ENCODE data around the gene GGCX.

GGCX gene

DNA sequence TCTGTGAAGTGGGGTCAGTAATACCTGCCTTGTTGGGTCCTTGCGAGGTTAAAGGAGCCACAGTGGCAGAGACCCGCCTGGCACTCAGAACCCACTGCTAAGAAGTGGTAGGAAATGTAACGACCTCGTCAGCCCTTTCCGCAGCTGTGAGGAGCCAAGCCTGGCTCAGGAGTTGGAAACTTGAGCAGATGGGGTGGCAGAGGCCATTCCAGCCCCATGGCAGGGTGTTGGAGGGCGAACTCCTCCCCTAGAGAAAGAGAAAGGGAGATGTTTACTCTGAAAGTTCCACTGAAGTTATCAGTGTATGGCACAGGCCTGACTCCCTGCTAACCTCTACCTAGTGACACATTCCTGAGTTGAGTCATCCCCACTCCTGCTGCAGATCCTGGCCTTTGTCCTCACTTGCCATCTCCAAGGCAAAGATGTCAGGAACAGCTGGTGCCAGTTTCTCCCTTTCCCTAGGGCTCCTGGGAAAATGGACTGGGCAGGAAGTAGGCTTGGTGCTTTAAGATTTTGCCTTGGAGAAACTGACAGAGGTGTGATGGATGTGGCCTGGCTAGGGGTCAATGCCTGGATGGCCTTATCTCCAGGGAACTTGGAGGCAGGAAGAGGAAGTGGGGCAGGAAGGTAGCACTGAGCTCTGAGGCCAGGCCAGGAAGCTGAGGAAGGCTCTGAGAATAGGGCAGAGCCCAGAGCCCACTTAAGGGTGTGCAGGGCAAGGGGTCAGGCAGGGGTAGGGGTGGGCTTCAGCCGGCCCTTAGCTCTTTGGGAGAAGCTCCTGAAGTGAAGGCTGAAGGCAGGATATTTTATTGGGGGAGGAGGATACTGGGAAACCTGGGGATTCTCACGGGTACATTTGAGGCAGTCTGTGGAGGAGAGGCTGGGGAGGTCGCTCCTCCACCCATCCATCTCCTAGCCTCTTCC, 23.8 kb upstream of the GGCX start:
- CTCF ChIA-PET = interaction anchor here (0.5 kb wide), 1 partner anchor 166 kb away, joined by 3 read pairs; the partner anchor contains the start of gene SH2D6
- TF ChIP-seq ZNF10 (tag by site-specific recombination; IDR thresholded peaks at IDR 0.05) = peak; percentile 72
- TF ChIP-seq PRDM10 (tag by site-specific recombination; IDR thresholded peaks at IDR 0.05) = peak; percentile 98
- peak; percentile 91 for TF ChIP-seq PRDM1 (tag by site-specific recombination; IDR thresholded peaks at IDR 0.05)
- TF ChIP-seq, protein P1, sequence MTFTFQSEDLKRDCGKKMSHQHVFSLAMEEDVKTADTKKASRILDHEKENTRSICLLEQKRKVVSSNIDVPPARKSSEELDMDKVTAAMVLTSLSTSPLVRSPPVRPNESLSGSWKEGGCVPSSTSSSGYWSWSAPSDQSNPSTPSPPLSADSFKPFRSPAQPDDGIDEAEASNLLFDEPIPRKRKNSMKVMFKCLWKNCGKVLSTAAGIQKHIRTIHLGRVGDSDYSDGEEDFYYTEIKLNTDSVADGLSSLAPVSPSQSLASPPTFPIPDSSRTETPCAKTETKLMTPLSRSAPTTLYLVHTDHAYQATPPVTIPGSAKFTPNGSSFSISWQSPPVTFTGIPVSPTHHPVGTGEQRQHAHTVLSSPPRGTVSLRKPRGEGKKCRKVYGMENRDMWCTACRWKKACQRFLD (tag by site-specific recombination; IDR thresholded peaks at IDR 0.05) = no peak
- TF ChIP-seq ZFP37 (tag by site-specific recombination; IDR thresholded peaks at IDR 0.05) = no peak
- peak; percentile 58; the same call in 1 of the 2 replicates for TF ChIP-seq ZNF600 (tag by site-specific recombination; IDR thresholded peaks at IDR 0.05)
- TF ChIP-seq, protein P2, sequence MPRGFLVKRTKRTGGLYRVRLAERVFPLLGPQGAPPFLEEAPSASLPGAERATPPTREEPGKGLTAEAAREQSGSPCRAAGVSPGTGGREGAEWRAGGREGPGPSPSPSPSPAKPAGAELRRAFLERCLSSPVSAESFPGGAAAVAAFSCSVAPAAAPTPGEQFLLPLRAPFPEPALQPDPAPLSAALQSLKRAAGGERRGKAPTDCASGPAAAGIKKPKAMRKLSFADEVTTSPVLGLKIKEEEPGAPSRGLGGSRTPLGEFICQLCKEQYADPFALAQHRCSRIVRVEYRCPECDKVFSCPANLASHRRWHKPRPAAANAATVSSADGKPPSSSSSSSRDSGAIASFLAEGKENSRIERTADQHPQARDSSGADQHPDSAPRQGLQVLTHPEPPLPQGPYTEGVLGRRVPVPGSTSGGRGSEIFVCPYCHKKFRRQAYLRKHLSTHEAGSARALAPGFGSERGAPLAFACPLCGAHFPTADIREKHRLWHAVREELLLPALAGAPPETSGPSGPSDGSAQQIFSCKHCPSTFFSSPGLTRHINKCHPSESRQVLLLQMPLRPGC (tag by site-specific recombination; IDR thresholded peaks at IDR 0.05) = no peak
- TF ChIP-seq SP7 (tag by site-specific recombination; IDR thresholded peaks at IDR 0.05) = peak; percentile 23; the same call in 1 of the 2 replicates
- no peaks in the 10 kb centered on the region for H3K4me1 ChIP-seq (ENCODE audit: control insufficient read depth, insufficient read depth, low read length)
- peaks cover 0 to 20% of the 10 kb centered on the region in 2 experiments; a peak in 2 of 3 replicates for H3K36me3 ChIP-seq (ENCODE audit: control insufficient read depth in 2 of 2, insufficient read depth in 1 of 2, low read length in 2 of 2)
- no peak overlapping the region for H3K4me3 ChIP-seq (ENCODE audit: low read depth, low read length)
- H3K9me3 ChIP-seq (ENCODE audit: control insufficient read depth, insufficient read depth, low read depth, low read length) = no peaks in the 10 kb centered on the region
- POLR2A ChIA-PET = interaction anchor here (0.6 to 1.8 kb wide), 3 partner anchors 8 to 177 kb away, joined by 3 to 11 read pairs (median 3); partner anchors contain the start of gene RNF181
- H3K27ac ChIP-seq (ENCODE audit: extremely low read depth, low read depth, low read length) = no peak overlapping the region

DNA sequence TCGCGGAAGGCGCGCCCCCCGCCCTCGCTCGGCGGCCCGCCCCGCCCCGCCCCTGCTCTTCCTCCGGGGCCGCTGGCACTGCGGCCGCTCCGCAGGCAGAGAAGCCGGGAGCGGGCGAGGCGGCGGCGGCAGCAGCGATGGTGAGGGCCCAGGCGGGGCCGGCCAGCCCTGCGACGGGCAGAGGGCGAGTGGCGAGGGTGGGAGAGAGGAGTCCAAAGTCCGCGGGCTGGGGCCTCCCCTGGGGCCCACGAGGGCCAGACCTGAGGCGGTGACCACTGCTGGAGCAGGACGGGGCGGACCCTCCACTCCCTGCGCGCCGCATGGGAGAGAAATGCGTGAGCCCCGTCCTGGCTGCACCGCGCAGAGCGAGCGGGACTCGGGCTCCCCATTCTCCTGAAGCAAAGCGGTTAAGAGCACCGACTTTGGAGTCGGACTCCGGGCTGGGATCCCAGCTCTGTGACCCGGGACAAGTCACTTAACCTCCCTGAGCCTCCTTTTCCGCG, 23.1 kb upstream of the GGCX start, which contains the start of gene VAMP5:
Gene VAMP5, plus strand, starts transcription at position 78 of the 503 bp plus-strand sequence. Its CDS starts 60 bp downstream, at position 138.
- ChIA-PET CTCF (interaction anchor here (0.5 kb wide), 1 partner anchor 166 kb away, joined by 3 read pairs; the partner anchor contains the start of gene SH2D6), POLR2A (interaction anchor here (0.5 to 1.8 kb wide), 4 partner anchors 10 to 177 kb away, joined by 3 to 11 read pairs (median 4); partner anchors contain the start of gene RNF181)
- no peak for TF ChIP-seq REPIN1 (tag by site-specific recombination; IDR thresholded peaks at IDR 0.05; ENCODE audit: low read depth)
- TF ChIP-seq ZNF26 (tag by site-specific recombination; IDR thresholded peaks at IDR 0.05) = no peak
- TF ChIP-seq ZNF274 (IDR thresholded peaks at IDR 0.05; ENCODE audit: low read length) = no peak
- no peak for TF ChIP-seq ZNF274 (tag by site-specific recombination; IDR thresholded peaks at IDR 0.05; ENCODE audit: borderline replicate concordance)
- Histone ChIP-seq H3K36me3 (ENCODE audit: control insufficient read depth in 2 of 2, insufficient read depth in 1 of 2, low read length in 2 of 2) (peaks cover 0 to 20% of the 10 kb centered on the region in 2 experiments; a peak in 2 of 3 replicates), H3K27ac (ENCODE audit: extremely low read depth, low read depth, low read length) (no peak within 1 kb of the TSS), H3K9me3 (ENCODE audit: control insufficient read depth, insufficient read depth, low read depth, low read length) (no peaks in the 10 kb centered on the region), H3K4me1 (ENCODE audit: control insufficient read depth, insufficient read depth, low read length) (no peaks in the 10 kb centered on the region), H3K4me3 (ENCODE audit: low read depth, low read length) (no peak within 1 kb of the TSS)

Data from HEK293 (cell line).